Dermis microvascular lymphatic vessel endothelial cell (primary cell): ENCODE measurements around the gene LCE1D. TPM values are rescaled to one million over a fixed set of nuclear protein-coding genes. Genes with fewer than 3 reads are reported as not detected.

ENCODE experiments used
- DNase-seq, 2 donors: peaks; one replicate each; pipeline versions ENCODE4 v3.0.0 to v3.0.0-alpha.2; 2010; ENCODE audit warnings: low read depth in 2 of 2
- total RNA-seq: library from RNA; depleted of rRNA; stranded (reverse); fragments of >200 nt; gene quantifications from 2 replicates; pipeline ENCODE4 v1.2.1, GENCODE V29; 2014

Gene LCE1D, protein sequence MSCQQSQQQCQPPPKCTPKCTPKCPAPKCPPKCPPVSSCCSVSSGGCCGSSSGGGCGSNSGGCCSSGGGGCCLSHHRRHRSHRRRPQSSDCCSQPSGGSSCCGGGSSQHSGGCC
- not detected in 2 replicates for total RNA-seq

GRCh38 chr1:152796421-152796820, at the start of gene LCE1D:
Gene LCE1D, plus strand, starts transcription at chr1:152796721. Its CDS starts 1,074 bp downstream, at chr1:152797795.
- DNase-seq, result no peak

- no peak for DNase-seq
Measured at GRCh38 chr1:152747831-152748230, 48.7 kb upstream of the LCE1D start.

DNA sequence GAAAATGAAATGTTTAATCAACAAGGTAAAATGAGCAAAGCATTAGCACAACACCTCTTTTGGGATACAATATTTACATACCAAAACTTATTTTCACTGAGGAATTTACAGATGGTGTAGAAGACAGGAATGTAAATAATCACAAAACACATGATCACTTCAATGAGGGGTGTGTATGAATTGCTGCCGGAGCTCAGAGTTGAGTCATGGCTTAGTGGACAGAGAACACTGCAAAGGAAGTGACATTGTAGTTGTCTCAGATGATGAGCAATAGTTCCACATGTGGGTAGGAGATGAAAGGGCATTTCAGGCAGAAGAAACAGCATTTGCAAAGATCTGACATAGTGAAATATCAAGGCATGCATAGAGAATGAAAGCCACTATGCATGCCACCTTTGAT, 44.3 kb upstream of the LCE1D start:
- no peak for DNase-seq

DNA sequence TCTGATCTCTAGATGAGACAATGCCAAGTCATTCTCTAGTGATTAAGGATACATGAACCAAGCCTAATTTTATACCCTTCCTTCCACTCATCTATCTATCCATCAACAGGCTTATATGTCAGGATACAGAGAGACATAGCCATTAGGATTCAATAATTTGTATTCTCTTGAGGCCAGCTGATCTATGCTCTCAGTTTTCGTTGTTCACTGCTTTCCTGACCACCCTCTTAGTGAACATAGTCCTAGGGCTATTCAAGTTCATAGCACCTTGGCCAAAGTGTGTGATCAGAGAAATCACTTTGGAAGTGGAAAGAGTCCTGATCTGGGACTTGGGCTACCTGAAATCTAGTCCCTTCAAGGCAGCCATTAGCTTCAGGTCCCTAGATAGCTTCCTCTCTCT, 42.9 kb upstream of the LCE1D start:
- DNase-seq, result no peak

DNA sequence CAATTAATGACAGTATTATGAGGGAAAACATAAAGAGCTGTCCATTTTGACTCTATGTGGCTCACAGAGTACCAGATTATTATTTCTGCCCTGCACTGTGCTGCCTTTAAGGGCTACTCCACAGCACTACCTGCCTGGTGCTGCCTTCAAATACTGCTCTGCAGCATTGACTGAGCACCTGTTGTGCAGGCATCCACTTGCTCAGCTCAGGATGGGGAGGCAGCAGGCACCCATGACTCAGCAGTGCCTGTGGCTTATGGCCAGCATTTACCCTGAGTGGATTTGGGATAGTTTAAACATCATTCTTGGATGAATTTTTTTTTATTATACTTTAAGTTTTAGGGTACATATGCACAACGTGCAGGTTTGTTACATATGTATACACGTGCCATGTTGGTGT, 39.6 kb upstream of the LCE1D start:
- no peak for DNase-seq

- no peak for DNase-seq
Measured at GRCh38 chr1:152757747-152758146, 38.8 kb upstream of the LCE1D start, which contains the start of gene KPRP. Gene KPRP, plus strand, starts transcription at chr1:152758025. Its CDS starts 1,564 bp downstream, at chr1:152759589.

DNA sequence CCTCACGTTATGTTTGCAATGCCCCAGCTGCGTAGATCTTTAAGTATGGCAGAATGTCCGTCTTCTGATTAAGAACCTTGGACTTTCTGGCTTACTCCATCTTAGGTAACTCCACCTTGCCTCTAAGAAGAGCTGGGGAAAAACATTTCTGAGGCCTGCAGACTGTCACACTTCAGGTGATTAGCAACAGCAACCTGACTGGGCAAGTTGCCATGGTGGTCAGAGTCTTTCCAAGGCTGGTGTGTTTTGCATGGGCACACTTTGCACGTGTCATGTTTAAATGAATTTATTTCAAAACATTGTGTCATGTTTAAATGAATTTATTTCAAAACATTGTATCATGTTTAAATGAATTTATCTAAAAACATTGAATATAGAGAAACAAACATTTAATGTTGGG, 37.9 kb upstream of the LCE1D start:
- no peak for DNase-seq

DNA sequence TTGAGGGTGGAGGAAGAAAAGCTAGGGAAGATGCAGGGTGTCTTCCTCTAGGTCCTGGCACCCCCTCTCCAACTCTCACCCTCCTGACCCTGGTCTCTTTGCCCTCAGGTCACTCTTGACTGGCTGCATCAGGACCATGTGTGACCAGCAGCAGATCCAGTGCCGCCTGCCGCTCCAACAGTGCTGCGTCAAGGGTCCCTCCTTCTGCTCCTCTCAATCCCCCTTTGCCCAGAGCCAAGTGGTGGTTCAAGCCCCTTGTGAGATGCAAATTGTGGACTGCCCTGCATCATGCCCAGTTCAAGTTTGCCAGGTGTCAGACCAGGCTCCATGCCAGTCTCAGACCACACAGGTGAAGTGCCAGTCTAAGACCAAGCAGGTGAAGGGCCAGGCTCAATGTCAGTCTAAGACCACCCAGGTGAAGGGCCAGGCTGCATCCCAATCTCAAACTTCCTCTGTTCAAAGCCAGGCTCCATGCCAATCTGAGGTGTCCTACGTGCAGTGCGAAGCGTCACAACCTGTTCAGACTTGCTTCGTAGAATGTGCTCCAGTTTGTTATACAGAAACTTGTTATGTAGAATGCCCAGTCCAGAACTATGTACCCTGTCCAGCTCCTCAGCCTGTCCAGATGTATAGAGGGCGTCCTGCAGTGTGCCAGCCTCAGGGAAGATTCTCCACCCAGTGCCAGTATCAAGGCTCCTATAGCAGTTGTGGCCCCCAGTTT, 36.9 kb upstream of the LCE1D start:
- no peak for DNase-seq

DNA sequence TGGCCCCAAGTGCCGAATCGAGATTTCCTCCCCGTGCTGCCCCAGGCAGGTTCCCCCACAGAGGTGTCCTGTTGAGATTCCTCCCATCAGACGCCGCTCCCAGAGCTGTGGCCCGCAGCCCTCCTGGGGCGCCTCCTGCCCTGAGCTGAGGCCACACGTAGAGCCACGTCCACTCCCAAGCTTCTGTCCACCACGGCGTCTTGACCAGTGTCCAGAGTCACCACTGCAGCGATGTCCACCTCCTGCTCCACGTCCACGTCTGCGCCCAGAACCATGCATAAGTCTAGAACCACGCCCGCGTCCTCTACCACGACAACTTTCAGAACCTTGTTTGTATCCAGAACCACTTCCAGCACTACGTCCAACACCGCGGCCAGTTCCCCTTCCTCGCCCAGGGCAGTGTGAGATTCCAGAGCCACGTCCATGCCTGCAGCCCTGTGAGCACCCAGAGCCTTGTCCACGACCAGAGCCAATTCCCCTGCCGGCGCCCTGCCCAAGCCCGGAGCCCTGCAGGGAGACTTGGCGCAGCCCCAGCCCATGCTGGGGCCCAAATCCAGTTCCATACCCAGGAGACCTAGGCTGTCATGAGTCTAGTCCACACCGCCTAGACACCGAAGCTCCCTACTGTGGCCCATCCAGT, 35.9 kb upstream of the LCE1D start:
- DNase-seq, result no peak

DNA sequence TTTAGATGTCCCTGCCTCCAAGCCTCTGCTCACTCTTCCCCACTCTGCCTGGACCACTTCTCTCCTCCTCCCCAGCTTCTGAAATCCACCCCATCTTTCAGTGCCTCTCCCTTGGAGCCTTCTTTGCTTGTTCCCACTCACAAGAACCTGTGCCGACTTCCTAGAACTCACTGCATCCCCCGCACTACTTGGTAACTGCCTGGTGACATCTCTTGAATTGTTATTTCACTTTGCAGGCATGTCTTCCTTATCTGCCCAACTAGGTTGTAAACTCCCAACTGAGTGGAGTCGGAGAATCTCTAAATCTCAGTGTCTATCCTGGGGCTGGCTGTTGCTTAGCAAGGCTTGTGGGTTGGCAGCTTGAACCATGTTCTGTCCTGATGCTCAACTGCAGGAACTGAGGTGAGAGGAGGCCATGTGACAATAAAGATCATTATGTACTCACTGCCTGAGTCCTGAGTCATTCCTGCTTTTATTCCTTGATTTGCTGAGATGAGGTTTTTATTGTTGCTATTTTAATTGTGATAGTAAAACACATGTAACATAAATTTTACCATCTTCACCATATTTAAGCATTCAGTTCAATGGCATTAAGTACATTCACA, 34.8 kb upstream of the LCE1D start:
- no peak for DNase-seq

GRCh38 chr1:152768847-152769533, 27.5 kb upstream of the LCE1D start:
- DNase-seq, result no peak

- no peak for DNase-seq
Measured at GRCh38 chr1:152770411-152770810, 26.1 kb upstream of the LCE1D start.

- DNase-seq, result no peak
Measured at GRCh38 chr1:152774875-152775274, 21.6 kb upstream of the LCE1D start, which contains the start of gene LCE1F. Gene LCE1F, plus strand, starts transcription at chr1:152775140. Its CDS starts 1,232 bp downstream, at chr1:152776372.

DNA sequence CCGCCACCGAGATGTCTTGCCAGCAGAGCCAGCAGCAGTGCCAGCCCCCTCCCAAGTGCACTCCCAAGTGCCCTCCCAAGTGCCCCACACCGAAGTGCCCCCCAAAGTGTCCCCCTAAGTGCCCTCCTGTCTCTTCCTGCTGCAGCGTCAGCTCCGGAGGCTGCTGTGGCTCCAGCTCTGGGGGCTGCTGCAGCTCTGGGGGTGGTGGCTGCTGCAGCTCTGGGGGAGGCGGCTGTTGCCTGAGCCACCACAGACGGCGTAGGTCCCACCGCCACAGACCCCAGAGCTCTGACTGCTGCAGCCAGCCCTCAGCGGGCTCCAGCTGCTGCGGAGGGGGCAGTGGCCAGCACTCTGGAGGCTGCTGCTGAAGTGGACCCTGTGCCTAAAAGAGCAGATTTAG, 20.2 kb upstream of the LCE1D start:
- DNase-seq, result no peak

DNA sequence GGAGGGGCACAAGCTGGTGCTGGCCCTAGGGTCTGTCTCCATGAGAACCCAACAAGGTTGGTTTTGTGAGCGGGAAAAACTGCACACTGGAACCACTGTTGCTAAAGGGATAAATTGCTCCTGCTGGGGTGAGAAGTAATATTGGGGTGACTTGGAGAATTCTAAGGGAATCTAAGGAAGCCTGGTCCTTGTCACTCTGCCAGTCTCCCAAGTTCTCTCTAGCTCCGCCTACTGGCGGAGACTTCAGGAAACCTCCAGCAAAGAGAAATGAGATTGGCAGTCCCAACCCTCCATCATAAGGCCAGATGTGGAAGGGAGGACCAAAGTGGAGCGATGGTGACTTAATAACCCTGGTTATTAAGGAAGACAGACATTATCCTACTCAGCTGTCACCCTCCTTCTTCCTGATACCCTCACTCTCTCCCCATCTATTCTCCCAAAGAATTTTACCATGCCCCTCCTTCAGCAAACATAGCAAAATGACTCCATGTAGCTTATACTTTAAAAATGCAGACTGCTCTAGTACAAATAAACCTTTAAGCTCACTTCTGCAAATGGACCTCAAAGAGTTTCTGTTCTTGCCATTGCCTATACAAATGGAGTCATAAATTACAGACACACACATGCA, 18.9 kb upstream of the LCE1D start:
- no peak for DNase-seq

DNA sequence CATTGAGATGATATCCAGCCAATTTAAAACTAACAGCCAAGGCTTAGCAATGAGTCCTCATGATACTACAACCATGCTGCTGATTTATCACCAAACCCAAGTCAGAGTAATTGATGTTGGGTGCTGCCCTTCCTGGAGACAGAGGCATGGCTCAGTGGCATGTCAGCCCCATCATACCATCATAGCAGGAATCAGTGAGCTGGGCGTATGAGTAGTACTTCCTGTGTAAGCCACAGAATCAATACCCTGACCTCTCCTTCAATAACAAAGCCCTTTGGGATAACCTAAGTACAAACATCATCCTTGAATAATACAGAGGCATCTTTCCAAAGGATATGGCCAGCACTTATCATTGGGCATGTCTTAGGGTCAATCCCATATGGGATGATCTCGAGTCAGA, 13.4 kb upstream of the LCE1D start:
- DNase-seq, result no peak

GRCh38 chr1:152786077-152786476, 10.4 kb upstream of the LCE1D start, which contains the start of gene LCE1E:
Gene LCE1E, plus strand, starts transcription at chr1:152786257. Its CDS starts 1,043 bp downstream, at chr1:152787300.
- no peak for DNase-seq

- DNase-seq, result no peak
Measured at GRCh38 chr1:152795686-152796085, 835 bp upstream of the LCE1D start.

DNA sequence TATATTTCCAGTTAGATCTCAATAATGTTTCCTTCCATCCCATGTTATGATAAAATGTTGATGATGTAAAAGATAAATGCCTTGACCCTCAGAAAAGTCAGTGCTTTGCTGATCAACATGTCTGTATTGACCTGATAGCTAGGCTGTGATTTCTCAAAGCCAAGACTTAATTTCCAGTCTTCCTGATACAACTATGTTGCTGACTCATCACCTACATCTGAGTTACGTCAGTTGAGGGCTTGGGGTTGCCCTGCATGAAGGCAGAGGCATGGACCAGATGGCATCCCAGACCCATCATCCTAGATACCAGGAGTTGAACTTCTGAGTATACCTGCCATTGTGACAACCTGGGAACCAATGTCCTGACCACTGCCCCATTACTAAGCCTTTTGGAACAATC, 4.8 kb downstream of the LCE1D start:
- no peak for DNase-seq

- DNase-seq, result no peak
Measured at GRCh38 chr1:152806576-152806975, 10.1 kb downstream of the LCE1D start, which contains the start of gene LCE1C. Gene LCE1C, minus strand, starts transcription at chr1:152806651. Its CDS starts 1,173 bp downstream, at chr1:152805478.

GRCh38 chr1:152811050-152811449, 14.5 kb downstream of the LCE1D start:
- no peak for DNase-seq
